MM.1S (cell line): Measurements from ENCODE around the gene NDFIP1.

Source experiments
- CTCF ChIP-seq: fragments of 300-600 bp; sonication (generic); IDR thresholded peaks from 2 replicates; pipeline ENCODE4 v1.5.1; 2016; ENCODE audit warnings: antibody characterized with exemption, low read length, mixed read lengths
- EZH2 ChIP-seq: fragments of 300-600 bp; sonication (generic); optimal IDR thresholded peaks from 2 replicates; pipeline ENCODE3; 2017; ENCODE audit warnings: low read depth, mild to moderate bottlenecking, antibody characterized with exemption, low read length, mixed read lengths
- EZH2phosphoT487 ChIP-seq: fragments of 300-600 bp; sonication (generic); IDR thresholded peaks from 2 replicates; pipeline ENCODE4 v1.6.1; 2018; ENCODE audit warnings: antibody characterized with exemption, low read length

DNA sequence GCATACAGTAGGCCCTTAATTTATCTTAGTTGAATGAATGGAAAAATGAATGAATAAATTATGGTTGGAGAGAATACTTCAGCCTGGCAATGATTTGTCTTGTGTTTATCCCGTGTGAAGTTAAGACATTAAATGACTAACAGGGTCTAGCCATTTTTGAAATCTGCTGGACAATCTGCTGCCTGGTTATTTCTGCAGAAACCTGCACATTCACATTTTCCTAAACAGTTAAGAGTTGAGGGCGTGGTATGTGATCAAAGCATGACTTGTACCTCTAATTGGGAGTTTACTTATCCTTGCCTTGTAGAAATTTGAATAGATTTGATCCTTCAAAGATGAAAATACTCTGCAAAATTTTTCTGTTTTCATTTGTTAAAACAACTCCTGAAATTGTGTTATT is 34.6 kb upstream of the NDFIP1 start:
- no peak for TF ChIP-seq CTCF
- no peak for TF ChIP-seq EZH2
- TF ChIP-seq EZH2phosphoT487 = no peak
